HG02840 (cell line): ENCODE measurements around the gene PRLHR.

Experiments used
- ATAC-seq: cut with Tn5 transposase; IDR thresholded peaks from one replicate; pipeline ENCODE4 v1.9.1; 2021; ENCODE audit warnings: mild to moderate bottlenecking, moderate library complexity, moderate number of reproducible peaks; ENCODE audit not compliant: unreplicated experiment, low FRiP score

Gene PRLHR

DNA sequence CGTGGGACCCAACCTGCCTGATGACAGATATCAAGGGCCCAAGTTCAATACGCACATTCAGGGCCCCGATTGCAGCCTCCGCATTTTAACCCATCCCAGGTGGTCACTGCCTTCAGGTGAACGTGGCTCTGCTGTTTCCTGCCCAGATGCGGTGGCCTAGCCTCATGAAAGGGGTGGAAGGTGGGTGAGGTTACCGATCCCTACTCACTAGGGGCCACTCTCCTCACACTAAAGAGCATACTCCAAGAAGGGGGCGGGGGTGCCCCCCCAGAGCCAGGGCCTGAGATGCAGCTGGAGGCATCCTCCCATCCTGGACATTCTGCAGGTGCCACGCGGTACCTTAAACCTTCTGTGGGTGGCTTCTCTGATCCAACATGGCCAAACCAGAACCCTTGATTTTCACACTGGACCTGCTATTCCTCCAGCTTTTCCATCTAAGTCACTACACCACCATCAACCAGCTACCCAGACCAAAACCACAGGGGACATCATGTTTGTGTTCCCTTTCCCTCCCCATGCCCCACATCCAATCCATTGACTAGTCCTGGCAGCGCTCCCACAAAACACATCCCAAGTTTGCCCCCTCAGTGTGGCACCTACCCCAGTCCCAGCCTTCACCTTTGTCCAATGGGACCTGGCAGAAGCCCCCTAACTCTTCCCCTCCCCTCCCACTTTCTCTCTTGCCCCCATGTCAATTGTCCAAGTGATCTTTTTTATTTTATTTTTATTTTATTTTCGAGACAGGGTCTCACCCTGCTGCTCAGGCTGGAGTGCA lies 30.0 kb downstream of the PRLHR start:
- ATAC-seq: no peak

DNA sequence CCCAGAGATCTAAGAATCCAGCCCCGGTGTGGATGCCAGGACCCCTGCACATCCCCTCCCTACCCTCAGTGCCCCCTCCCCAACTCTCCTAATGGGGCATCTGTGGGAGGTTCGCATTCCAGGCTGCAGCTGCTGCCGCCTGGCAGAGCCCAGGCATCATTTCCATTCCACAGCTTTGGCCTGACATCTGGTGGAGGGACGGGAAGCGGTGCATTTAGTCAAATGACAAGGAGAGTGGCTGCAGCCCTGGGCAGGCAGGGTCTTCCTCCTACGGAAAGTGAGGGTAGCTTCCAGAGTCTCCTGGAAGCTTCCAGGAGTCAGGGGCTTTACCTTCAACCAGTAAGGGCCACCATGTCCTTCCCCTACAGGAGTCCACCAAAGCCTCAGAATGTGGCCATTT lies 30.8 kb downstream of the PRLHR start:
- ATAC-seq: no peak

DNA sequence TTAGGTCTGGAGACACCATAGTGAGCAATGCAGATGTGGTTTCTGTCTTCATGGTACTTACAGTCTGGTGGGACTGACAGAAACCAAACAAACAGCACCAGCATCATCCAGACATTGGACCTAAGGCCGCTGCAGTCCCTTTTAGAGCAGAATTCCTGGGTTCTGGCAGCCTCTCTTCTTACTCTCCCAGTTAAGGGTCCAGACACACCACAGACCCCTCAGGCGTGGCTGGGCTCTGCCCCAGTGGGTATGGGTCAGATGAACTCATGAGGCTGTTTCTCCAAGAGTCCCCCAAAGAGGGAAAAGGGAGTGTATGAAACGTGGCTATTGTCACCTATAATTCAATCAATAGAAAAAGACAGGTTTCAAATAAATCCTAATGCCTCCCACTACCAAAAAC lies 31.3 kb downstream of the PRLHR start:
- ATAC-seq: no peak

DNA sequence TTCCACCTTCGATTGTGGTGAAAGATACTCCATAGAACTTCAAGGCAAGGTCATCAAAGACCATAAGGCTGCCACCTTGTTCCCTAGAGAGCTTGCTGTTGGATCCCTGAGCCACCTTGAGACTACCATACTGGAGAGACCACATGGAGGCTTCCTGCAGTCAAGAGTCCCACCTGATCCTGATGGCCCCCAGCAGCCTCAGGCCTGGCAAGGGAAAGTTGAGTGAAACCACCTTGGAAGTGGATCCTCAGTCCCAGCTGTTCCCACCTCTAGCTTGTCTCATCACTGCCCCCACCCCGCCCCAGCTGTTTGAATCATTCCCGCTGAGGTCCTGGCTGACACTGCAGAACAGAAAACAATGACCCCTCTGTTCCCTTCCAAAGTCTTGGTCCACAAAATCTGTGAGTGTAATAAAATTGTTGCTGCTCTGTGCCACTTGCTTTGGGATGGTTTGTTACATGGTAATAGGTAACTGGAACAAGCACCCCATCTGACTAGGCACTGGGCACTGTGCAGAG lies 32.0 kb downstream of the PRLHR start:
- no peak for ATAC-seq

DNA sequence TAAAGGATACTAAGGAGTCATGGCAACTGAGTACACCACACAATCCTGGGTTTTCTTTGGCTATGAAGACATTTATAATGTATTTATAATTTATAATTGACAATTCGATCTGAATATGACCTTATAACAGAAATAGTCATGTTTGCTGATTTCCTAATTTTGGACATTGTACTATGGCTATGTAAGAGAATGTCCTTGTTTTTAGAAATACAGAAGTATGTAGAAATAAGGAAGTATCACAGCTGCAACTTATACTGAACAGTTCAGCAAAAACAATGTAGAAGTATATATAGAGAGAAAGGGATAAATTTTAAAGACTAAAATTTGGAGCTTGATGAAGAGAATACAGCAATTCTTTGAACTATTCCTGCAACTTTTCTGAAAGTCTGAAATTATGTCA lies 32.6 kb downstream of the PRLHR start:
- ATAC-seq: no peak

DNA sequence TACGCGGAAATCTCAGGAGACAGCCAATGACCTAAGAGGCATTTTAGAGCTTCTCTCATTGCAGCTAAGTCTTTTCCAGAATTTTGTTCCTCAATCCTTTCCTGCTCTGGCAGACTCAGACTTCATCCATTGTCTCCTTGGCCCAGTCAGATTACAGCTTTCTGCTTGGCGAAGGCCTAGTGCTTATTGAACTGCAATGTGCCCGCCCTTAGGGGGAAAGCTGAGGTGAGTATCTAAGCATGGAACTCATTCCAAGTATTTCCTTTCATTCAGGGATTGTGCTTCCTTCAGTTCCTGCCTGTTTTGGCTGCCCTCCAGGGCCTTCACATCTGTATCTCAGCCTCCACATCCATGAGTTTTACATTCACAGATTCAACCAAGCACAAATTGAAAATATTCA lies 37.5 kb downstream of the PRLHR start:
- ATAC-seq: no peak

DNA sequence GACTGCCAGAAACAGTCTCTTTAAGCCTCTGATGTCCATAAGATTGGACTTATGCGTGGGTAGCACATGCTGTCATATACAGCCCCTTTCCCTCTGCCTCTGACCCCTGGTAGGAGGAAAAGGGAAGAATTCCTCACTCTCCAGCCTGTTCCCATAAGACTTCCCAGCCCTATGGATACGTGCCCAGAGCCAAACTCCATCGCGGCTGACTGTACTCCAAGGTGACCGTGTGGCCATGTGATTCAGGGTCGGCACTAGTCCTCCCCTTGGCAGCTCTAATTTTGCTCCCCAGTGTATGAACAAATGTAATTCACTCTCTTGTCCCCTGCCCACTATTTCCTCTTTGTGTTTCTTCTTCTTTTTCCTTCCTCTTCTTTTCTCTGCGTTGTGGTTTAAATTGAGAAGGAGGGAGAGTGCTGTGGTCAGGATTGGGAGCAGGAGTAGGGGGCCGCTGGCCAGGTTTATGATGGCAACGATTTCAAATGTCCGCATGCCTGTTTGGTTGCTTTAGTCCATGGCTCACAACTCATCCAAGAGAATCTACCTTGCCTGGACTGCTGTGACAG lies 43.8 kb downstream of the PRLHR start:
- ATAC-seq: no peak

DNA sequence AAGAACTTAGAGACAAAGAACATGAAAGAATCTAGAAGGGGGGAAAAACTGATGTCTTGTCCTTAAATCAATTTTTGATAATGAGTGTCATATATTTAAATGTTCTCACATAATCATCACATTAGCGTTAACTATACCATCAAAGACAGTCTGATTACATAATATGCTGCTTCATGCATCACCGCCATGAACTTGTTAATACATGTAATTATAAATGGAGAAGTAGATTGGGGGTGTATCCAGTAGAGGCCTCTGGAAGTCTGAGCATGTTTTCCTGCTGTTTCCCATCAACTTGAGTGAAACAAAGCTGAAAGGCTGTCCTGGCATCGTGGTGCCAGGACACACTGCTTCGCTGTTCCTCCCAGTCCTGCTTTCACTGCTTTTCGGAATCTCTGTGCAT lies 48.2 kb downstream of the PRLHR start:
- no peak for ATAC-seq

DNA sequence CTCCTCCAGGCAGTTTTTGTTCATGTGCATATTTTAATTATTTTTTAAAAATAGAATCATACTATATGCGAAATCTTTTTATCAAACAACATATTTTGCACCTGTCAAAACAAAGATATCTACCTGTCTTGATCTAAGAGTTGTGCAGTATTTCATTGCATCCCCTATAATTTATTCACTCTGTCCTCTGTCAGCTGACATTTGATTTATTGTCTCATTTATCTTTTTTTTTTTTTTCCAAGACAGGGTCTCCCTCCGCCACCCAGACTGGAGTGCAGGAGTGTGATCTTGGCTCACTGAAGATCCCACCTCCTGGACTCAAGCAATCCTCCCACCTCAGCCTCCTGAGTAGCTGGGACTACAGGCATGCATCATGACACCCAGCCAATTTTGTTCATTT lies 49.0 kb downstream of the PRLHR start:
- no peak for ATAC-seq

DNA sequence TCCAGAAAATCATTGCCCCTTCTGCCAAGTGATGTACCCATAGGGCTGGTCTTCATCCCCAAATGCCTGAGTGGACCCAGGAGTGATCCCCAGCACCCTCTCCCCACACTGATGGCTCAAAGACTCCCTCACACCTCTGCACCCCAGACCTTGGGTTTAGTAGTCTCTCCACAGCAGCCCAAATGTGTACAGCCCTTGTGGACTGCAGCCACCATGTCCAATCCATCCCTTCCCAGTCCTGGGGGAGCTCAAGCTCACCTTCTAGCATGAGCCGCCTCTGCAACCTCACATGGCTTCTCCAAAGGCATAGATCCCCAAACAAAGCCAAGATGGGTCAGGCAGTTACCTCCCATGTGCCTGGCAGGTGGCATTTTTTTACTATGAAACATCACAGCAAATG lies 50.1 kb downstream of the PRLHR start:
- no peak for ATAC-seq

DNA sequence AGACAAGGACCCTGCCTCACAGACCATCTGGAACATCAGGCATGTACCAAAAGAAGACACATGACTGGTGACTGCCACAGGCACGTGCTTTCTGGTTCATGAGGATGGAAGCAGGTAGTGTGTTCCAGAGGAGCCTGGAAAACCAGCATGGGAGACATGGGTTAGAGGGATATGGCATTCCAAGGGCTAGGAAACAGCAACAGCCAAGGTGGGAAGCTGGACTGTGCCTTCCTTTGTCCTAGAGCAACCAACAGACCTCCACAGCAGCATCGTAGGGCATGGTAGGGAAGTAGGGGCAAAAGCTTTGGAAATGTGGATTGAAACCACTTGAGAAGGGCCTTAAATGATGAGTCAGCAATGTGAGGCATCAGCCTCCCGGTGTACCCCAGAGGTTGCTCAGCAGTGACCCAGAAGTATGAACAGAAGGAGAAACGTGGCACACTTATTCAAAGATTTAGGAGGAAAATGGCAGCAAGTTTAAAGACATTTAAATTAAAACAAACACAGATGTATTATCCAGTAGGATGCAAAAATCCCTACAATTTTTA lies 51.0 kb downstream of the PRLHR start:
- no peak for ATAC-seq

DNA sequence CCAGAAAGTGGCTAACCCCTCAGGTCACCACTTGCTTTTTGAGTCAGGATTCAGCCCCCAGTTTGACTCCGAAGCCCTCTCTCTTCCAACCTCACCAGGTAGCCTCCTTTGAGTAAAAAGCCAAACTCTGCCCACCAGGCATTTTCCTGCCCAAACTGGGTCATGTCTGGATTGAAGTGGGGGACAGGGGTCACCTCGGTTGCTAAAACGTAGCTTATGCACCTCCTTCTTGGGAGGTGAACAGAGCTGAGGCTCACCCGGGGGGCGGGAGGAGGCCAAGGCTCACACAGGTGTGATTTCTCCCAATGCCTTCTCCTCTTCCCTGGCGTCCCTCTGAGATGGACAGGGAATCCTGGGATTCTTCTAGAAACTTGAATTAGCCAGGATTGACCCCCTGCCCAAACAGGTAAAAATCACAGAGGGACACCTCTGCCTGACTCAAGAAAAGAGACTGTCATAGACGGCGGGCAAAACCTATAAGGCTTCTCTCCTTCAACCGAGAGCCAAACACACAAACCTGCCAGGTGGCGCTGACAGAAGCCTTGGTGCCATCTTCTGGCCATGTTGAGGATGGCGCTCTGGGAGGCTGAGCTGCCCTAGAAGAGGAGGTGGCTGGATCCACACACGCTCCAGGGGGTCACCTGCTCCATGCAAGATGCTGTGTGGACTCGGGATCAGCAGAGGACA lies 51.6 kb downstream of the PRLHR start:
- no peak for ATAC-seq

DNA sequence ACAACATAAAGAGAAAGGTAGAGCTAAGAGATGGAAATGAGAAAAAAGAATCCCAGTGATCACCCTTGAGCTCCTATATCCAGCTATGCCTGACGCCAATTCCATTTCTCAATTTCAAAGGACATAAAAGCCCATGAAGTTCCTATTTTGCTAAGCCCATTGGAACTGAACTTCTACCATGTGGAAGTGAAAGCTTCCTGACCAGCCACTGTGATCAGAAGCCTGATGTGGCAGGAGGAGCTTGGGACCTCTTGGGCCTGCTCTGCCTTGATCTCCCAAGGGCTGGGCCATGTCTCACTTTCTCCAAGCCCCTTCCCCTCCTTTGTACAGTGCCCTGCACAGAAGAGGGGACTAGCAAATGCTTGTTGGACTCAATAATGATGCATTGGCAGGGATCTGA lies 52.7 kb downstream of the PRLHR start:
- ATAC-seq: no peak

DNA sequence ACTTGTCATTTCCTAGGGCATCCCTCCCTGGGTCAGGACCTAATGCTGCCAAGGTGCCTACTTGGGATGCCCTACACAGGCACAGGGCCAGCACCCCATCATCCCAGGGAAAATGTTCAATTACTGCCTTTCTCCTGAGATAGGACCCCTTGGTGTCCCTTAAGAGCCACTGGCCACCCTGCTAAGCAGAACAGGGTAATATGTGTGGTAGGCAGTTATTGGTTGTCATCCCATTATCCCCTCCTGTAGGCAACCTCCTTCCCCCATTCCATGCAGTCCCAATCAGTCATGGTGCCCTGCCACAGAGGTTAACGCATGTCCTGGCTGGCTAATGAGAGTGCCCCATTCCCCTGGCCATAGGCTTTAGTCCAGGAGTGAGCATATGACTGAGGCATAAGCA lies 53.2 kb downstream of the PRLHR start:
- no peak for ATAC-seq

DNA sequence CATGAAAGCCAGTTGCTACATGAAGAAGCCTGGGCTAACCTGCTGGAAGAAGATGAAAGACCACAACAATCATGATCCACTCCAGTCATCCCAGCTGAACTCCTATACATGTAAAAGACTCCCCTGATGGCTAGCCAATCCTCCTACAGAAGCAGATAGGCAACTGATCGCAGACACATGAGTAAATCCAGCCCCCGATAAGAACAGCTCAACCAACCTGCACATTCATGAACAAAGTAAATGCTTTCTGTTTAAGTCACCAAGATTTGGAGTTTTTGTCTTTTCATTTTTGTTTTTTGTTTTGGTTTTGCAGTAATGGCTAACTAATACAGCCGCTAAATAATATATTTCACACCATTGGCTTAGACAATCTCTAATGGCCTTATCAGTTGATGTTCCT lies 53.7 kb downstream of the PRLHR start:
- no peak for ATAC-seq
